GM20000 (cell line): ENCODE data around the gene OR5K3.

Experiments
- DNase-seq: peaks from one replicate; pipeline ENCODE4 v3.0.0; 2012; ENCODE audit warnings: low spot score
- TF ChIP-seq, protein P1 (sequence below): IDR thresholded peaks from 2 replicates; pipeline ENCODE4 v1.5.1; 2012; ENCODE audit warnings: mild to moderate bottlenecking, control low read depth; ENCODE audit errors: extremely low read depth, missing control alignments

Gene OR5K3

GRCh38 chr3:98433764-98434163 lies 43.3 kb downstream of the OR5K3 start:
- TF ChIP-seq, protein P1, sequence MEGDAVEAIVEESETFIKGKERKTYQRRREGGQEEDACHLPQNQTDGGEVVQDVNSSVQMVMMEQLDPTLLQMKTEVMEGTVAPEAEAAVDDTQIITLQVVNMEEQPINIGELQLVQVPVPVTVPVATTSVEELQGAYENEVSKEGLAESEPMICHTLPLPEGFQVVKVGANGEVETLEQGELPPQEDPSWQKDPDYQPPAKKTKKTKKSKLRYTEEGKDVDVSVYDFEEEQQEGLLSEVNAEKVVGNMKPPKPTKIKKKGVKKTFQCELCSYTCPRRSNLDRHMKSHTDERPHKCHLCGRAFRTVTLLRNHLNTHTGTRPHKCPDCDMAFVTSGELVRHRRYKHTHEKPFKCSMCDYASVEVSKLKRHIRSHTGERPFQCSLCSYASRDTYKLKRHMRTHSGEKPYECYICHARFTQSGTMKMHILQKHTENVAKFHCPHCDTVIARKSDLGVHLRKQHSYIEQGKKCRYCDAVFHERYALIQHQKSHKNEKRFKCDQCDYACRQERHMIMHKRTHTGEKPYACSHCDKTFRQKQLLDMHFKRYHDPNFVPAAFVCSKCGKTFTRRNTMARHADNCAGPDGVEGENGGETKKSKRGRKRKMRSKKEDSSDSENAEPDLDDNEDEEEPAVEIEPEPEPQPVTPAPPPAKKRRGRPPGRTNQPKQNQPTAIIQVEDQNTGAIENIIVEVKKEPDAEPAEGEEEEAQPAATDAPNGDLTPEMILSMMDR, result no peak
- no peak for DNase-seq

DNA sequence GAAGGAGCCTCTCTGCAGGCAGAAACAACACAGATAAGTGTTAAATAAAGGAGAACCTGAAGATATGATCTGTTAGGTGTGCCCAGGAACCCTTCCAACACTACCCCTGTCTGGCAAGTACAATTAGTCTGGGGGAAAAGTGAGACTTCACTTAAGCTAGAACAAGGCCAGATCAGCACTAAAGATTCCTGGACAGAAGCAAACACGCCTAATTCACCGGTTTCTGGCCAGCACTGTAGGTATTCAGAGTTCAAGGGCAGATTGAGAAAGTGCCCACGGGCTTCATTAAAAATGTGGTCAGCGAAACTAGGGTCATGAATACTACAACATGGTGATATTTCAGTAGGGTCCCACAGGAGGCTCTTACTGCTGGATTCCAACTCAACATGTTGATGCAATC lies 43.9 kb downstream of the OR5K3 start:
- DNase-seq, result no peak
- TF ChIP-seq, protein P1, result no peak

- no peak for DNase-seq
- TF ChIP-seq, protein P1, result no peak
Measured at GRCh38 chr3:98440283-98440682, 49.8 kb downstream of the OR5K3 start.
